Measurements from ENCODE around the gene OR52B4. TPM values are rescaled to one million over a fixed set of nuclear protein-coding genes. Genes with fewer than 3 reads are reported as not detected.

Gene OR52B4
- total and polyA plus RNA-seq, 2 experiments from 2014 or later, result 0.31 TPM; not detected in 1

- TF ChIP-seq, protein P1, sequence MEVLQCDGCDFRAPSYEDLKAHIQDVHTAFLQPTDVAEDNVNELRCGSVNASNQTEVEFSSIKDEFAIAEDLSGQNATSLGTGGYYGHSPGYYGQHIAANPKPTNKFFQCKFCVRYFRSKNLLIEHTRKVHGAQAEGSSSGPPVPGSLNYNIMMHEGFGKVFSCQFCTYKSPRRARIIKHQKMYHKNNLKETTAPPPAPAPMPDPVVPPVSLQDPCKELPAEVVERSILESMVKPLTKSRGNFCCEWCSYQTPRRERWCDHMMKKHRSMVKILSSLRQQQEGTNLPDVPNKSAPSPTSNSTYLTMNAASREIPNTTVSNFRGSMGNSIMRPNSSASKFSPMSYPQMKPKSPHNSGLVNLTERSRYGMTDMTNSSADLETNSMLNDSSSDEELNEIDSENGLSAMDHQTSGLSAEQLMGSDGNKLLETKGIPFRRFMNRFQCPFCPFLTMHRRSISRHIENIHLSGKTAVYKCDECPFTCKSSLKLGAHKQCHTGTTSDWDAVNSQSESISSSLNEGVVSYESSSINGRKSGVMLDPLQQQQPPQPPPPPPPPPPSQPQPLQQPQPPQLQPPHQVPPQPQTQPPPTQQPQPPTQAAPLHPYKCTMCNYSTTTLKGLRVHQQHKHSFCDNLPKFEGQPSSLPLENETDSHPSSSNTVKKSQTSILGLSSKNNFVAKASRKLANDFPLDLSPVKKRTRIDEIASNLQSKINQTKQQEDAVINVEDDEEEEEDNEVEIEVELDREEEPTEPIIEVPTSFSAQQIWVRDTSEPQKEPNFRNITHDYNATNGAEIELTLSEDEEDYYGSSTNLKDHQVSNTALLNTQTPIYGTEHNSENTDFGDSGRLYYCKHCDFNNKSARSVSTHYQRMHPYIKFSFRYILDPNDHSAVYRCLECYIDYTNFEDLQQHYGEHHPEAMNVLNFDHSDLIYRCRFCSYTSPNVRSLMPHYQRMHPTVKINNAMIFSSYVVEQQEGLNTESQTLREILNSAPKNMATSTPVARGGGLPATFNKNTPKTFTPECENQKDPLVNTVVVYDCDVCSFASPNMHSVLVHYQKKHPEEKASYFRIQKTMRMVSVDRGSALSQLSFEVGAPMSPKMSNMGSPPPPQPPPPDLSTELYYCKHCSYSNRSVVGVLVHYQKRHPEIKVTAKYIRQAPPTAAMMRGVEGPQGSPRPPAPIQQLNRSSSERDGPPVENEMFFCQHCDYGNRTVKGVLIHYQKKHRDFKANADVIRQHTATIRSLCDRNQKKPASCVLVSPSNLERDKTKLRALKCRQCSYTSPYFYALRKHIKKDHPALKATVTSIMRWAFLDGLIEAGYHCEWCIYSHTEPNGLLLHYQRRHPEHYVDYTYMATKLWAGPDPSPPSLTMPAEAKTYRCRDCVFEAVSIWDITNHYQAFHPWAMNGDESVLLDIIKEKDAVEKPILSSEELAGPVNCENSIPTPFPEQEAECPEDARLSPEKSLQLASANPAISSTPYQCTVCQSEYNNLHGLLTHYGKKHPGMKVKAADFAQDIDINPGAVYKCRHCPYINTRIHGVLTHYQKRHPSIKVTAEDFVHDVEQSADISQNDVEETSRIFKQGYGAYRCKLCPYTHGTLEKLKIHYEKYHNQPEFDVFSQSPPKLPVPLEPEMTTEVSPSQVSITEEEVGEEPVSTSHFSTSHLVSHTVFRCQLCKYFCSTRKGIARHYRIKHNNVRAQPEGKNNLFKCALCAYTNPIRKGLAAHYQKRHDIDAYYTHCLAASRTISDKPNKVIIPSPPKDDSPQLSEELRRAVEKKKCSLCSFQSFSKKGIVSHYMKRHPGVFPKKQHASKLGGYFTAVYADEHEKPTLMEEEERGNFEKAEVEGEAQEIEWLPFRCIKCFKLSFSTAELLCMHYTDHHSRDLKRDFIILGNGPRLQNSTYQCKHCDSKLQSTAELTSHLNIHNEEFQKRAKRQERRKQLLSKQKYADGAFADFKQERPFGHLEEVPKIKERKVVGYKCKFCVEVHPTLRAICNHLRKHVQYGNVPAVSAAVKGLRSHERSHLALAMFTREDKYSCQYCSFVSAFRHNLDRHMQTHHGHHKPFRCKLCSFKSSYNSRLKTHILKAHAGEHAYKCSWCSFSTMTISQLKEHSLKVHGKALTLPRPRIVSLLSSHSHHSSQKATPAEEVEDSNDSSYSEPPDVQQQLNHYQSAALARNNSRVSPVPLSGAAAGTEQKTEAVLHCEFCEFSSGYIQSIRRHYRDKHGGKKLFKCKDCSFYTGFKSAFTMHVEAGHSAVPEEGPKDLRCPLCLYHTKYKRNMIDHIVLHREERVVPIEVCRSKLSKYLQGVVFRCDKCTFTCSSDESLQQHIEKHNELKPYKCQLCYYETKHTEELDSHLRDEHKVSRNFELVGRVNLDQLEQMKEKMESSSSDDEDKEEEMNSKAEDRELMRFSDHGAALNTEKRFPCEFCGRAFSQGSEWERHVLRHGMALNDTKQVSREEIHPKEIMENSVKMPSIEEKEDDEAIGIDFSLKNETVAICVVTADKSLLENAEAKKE (CRISPR knock-in tag; IDR thresholded peaks at IDR 0.05), result no peak
Observed at GRCh38 chr11:4381901-4382300, 13.7 kb upstream of the OR52B4 start (continued).

DNA sequence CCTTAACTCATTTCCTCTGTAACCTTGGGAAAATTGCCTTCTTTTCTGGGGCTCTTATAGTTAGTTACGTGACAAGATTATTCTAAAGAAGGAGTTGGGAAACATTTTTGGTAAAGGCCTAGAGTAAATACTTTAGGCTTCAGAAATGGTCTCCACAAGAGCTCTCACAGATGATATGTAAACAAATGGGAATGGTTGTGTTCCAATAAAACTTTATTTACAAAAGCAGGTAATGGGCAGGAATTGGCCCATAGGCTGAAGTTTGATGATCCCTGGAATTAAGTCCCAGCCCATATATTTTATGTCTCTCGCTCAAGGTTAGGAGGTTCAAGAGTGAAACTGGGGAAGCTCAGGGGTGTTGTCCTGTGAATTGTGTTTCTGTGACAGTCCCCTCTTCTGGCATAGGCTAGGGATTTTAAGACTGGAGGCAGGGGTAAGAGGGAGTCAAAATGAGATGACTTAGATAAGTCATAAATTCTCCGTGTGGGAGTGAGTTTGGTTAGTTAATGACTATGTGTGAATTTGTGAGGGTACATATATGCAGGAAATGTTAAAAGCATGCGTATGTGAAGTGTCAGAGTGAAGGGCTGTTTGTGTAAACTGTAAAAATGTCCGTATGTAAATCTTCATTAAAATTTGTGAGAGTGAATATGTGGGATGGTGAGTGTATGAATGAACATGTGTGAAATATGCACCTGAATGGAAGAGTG is 7.4 kb upstream of the OR52B4 start:
- Histone ChIP-seq H3K27ac (ENCODE audit: low read depth) (no peak overlapping the region), H3F3A (replicated peaks; ENCODE audit: low read depth) (no peaks in the 10 kb centered on the region), H3K27me3 (ENCODE audit: insufficient read depth) (no peaks in the 10 kb centered on the region), H3K4me2 (no peak overlapping the region), H2AFZ (no peak overlapping the region), H3K4me1 (ENCODE audit: insufficient read depth) (no peaks in the 10 kb centered on the region), H3K4me3 (no peak overlapping the region), H3K79me2 (replicated peaks; ENCODE audit: insufficient read depth) (no peaks in the 10 kb centered on the region), H4K20me1 (replicated peaks; ENCODE audit: insufficient read depth) (no peaks in the 10 kb centered on the region), H3K36me3 (ENCODE audit: insufficient read depth) (no peaks in the 10 kb centered on the region), H3K9me2 (ENCODE audit: insufficient read depth) (no peaks in the 10 kb centered on the region)
- no peaks in the 10 kb centered on the region for H3K27me3 Mint-ChIP-seq (ENCODE audit: insufficient read depth, low read depth, poor library complexity)
- H3K27ac Mint-ChIP-seq, result no peak overlapping the region
- no peak for DNase-seq (ENCODE audit: low spot score)
- no peak overlapping the region for H3K4me3 Mint-ChIP-seq
- H3K4me1 Mint-ChIP-seq, result no peaks in the 10 kb centered on the region
- no peaks in the 10 kb centered on the region for H3K9me3 Mint-ChIP-seq
- H3K36me3 Mint-ChIP-seq (ENCODE audit: low read depth), result no peaks in the 10 kb centered on the region
- no peak for ATAC-seq
- TF ChIP-seq CREB1 (CRISPR knock-in tag; IDR thresholded peaks at IDR 0.05; ENCODE audit: low read depth) (no peak), NANOG (IDR thresholded peaks at IDR 0.05; ENCODE audit: borderline replicate concordance) (no peak), ZNF114 (CRISPR knock-in tag; IDR thresholded peaks at IDR 0.05) (no peak), ZNF331 (CRISPR knock-in tag; IDR thresholded peaks at IDR 0.05; ENCODE audit: low read depth) (no peak), EZH2 (IDR thresholded peaks at IDR 0.05; ENCODE audit: low read depth, unreplicated experiment) (no peak), JUNB (IDR thresholded peaks at IDR 0.05; ENCODE audit: unreplicated experiment) (no peak), EZH2phosphoT487 (IDR thresholded peaks at IDR 0.05; ENCODE audit: unreplicated experiment) (no peak)
- TF ChIP-seq, protein P1 (CRISPR knock-in tag; IDR thresholded peaks at IDR 0.05), result no peak
